Cerebellar nuclear complex (tissue), 1 donor: ENCODE data around the gene KIRREL3.

Source experiments
- DNase-seq, 2 experiments: peaks; one replicate each; lab custom pipeline; 2025; lab: John Stamatoyannopoulos, UW

KIRREL3 gene

GRCh38 chr11:126914941-126915340, 85.6 kb downstream of the KIRREL3 start:
- DNase-seq: no peak

- DNase-seq: no peak
Observed at GRCh38 chr11:126914166-126914565, 86.4 kb downstream of the KIRREL3 start.

- no peak for DNase-seq
Observed at GRCh38 chr11:126904520-126904919, 96.0 kb downstream of the KIRREL3 start.

GRCh38 chr11:126901783-126902182, 98.8 kb downstream of the KIRREL3 start:
- no peak for DNase-seq

GRCh38 chr11:126899961-126900748, 100.4 kb downstream of the KIRREL3 start:
- DNase-seq: no peak

- no peak for DNase-seq
Observed at GRCh38 chr11:126898802-126899201, 101.8 kb downstream of the KIRREL3 start.

- DNase-seq: no peak
Observed at GRCh38 chr11:126897430-126897829, 103.1 kb downstream of the KIRREL3 start.

GRCh38 chr11:126896025-126896424, 104.5 kb downstream of the KIRREL3 start:
- no peak for DNase-seq

GRCh38 chr11:126893796-126894195, 106.8 kb downstream of the KIRREL3 start:
- no peak for DNase-seq

GRCh38 chr11:126892756-126893155, 107.8 kb downstream of the KIRREL3 start:
- no peak for DNase-seq

GRCh38 chr11:126891556-126892217, 108.9 kb downstream of the KIRREL3 start:
- no peak for DNase-seq

- DNase-seq: no peak
Observed at GRCh38 chr11:126890561-126890960, 110.0 kb downstream of the KIRREL3 start.

- no peak for DNase-seq
Observed at GRCh38 chr11:126888115-126888712, 112.4 kb downstream of the KIRREL3 start.

GRCh38 chr11:126886636-126887035, 113.9 kb downstream of the KIRREL3 start:
- no peak for DNase-seq

GRCh38 chr11:126886085-126886484, 114.5 kb downstream of the KIRREL3 start:
- DNase-seq: no peak

- no peak for DNase-seq
Observed at GRCh38 chr11:126884594-126884993, 116.0 kb downstream of the KIRREL3 start.

GRCh38 chr11:126884192-126884591, 116.4 kb downstream of the KIRREL3 start:
- DNase-seq: no peak

- DNase-seq: no peak
Observed at GRCh38 chr11:126880872-126881271, 119.7 kb downstream of the KIRREL3 start.

GRCh38 chr11:126879516-126879915, 121.1 kb downstream of the KIRREL3 start:
- DNase-seq: no peak

- DNase-seq: no peak
Observed at GRCh38 chr11:126878913-126879482, 121.6 kb downstream of the KIRREL3 start.

GRCh38 chr11:126874831-126875230, 125.7 kb downstream of the KIRREL3 start:
- DNase-seq: no peak

- DNase-seq: no peak
Observed at GRCh38 chr11:126874276-126874675, 126.3 kb downstream of the KIRREL3 start.

- DNase-seq: no peak
Observed at GRCh38 chr11:126871792-126872191, 128.8 kb downstream of the KIRREL3 start.
